ENCODE results near the gene TEAD3.

- TF ChIP-seq, protein P1, sequence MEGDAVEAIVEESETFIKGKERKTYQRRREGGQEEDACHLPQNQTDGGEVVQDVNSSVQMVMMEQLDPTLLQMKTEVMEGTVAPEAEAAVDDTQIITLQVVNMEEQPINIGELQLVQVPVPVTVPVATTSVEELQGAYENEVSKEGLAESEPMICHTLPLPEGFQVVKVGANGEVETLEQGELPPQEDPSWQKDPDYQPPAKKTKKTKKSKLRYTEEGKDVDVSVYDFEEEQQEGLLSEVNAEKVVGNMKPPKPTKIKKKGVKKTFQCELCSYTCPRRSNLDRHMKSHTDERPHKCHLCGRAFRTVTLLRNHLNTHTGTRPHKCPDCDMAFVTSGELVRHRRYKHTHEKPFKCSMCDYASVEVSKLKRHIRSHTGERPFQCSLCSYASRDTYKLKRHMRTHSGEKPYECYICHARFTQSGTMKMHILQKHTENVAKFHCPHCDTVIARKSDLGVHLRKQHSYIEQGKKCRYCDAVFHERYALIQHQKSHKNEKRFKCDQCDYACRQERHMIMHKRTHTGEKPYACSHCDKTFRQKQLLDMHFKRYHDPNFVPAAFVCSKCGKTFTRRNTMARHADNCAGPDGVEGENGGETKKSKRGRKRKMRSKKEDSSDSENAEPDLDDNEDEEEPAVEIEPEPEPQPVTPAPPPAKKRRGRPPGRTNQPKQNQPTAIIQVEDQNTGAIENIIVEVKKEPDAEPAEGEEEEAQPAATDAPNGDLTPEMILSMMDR (IDR thresholded peaks at IDR 0.05; ENCODE audit: insufficient read depth, low read depth, low read length) = no peak
- no peak for TF ChIP-seq EZH2 (IDR thresholded peaks at IDR 0.05; ENCODE audit: insufficient read depth, low read length)
Observed at GRCh38 chr6:35425284-35425683, 71.6 kb downstream of the TEAD3 start.

Measured in astrocyte (in vitro differentiated cells and primary cell).